NCI-H345 treated with DMSO at 0.1 percent for 48 hours (cell line): ENCODE data around the gene EZR.

Experiments
- DNase-seq: peaks from one replicate; lab custom pipeline; 2025; ENCODE audit not compliant: unreplicated experiment; lab: John Stamatoyannopoulos, UW

EZR gene

GRCh38 chr6:158780246-158780884, 38.8 kb downstream of the EZR start:
- no peak for DNase-seq

- no peak for DNase-seq
Measured at GRCh38 chr6:158778005-158778527, 41.1 kb downstream of the EZR start.

DNA sequence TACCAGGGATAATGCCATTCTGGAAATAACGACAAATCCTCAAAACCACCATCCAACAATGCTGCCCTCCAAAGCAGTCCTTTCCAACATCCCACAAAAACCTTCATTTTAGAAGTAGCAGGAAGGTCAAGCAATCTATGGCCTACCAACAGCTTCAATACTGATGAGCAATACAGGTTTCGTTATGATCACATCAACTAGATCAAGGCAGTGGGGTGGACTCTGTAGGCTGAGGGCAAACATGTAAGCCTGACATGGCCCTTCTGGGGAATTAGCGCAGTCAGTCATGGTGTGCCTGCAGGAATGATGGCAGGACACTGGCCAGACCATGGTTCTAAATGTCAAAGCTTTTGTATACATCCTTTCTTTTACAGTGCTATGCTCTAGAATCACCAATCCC, 41.7 kb downstream of the EZR start:
- DNase-seq = no peak

GRCh38 chr6:158776737-158777136, 42.4 kb downstream of the EZR start:
- DNase-seq = no peak

DNA sequence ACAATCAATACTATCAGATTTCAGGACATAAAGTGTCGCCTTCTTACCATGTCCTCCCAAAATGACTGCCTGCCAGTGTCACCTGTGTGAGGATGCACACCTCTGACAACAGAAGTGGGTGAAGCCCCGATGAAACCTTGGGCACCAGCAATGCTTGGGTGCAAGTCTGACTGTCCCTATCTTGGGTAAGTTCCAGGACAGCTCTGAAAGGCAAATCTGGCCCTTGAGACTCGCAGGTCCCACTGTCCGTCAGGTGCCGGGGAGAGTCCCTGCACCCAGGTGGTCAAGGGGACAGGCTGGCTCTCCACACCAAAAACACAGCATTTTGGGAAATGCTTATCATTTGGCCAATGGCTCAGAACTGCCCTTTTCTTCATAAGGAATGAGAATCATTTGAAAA, 43.3 kb downstream of the EZR start:
- no peak for DNase-seq

DNA sequence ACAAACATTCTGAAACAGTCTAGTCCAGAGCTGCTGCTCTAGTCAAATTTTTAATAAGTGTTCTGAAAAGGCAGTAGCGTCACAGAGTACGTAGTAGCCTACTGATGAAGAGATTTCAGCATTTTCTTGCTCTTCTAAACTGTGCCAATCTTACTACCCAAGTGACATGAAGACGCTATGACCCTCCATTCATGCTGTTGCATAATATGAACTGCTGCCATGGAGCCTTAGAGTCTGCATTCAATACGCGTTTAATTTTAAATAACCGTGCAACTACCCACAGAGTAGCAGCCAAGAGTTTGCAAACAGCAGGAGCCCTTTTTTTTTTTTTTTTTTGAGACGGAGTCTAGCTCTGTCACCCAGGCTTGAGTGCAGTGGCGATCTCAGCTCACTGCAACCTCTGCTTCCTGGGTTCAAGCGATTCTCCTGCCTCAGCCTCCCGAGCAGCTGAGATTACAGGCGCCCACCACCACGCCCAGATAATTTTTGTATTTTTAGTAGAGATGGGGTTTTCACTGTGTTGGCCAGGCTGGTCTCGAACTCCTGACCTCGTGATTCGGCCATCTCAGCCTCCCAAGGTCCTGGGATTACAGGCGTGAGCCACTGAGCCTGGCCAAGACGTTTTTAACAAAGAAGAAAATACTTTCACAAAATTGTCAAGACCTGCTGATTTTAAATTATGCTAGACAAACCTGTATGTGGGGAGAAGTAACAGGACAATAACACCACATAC, 44.3 kb downstream of the EZR start:
- no peak for DNase-seq

- DNase-seq = no peak
Measured at GRCh38 chr6:158773581-158774449, 45.4 kb downstream of the EZR start.

DNA sequence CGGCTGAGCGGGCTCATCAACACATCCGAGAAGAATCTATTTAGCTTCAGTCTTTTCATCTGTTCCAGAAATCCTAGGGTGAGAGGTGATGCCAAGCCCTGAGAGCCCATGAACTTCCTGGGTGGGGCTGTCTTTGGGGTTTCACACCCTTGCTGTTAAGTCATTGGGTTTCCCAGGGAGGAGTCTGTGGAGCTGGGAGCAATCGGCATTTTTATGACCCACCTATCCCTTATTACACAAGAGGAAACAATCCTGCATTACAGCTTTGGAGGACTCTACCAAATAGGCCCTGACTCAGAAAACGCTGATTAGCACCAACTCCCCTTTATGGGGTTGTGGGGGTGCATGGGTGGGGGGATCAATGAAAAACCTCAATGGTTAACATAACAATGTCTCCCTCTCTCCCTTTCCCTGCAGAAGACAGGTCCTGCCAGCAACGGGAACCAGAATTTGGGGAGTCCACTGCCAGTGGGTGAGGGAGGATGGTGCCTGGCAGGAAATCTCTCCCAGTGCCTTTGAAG, 46.3 kb downstream of the EZR start:
- DNase-seq = no peak

GRCh38 chr6:158772172-158772571, 47.0 kb downstream of the EZR start:
- no peak for DNase-seq

- no peak for DNase-seq
Measured at GRCh38 chr6:158771399-158772152, 47.6 kb downstream of the EZR start.

DNA sequence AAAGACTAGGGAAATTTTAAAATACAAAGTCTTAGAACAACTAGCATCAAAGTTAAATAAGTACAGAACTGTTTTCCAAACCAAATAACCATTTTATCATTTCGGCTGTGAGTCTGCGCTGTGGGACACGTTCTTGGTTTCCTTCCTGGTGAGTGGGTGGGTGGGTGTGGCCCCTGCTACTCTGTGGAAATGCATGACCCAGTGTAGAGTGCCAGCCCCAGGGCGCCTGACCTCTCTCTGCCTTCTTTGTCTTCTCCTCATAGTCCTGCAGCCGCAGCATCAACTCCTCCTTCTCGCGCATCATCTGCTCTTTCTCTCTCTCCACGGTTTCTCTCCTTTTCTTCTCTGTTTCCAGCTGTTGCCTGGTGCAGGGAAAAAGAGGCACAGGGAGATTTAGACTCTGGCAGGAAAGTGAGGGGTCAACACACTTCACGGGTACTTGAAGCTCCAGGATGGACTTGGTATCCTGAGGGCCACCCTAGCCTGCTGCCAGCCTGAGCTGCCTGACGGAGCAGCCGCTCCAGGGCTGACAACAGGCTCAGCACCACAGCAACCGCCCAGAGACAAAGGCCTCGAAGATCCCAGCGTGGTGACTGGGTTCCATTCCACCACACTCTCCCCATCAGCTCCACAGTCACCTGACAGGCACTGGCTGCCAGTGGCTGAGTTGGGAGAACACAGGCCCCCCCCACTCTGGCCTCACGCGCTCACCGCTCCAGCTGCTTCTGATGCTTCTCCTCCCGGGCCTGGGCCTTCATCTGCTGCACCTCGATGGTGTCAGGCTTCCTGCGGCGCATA, 48.4 kb downstream of the EZR start:
- no peak for DNase-seq

GRCh38 chr6:158769771-158770432, 49.3 kb downstream of the EZR start:
- no peak for DNase-seq

DNA sequence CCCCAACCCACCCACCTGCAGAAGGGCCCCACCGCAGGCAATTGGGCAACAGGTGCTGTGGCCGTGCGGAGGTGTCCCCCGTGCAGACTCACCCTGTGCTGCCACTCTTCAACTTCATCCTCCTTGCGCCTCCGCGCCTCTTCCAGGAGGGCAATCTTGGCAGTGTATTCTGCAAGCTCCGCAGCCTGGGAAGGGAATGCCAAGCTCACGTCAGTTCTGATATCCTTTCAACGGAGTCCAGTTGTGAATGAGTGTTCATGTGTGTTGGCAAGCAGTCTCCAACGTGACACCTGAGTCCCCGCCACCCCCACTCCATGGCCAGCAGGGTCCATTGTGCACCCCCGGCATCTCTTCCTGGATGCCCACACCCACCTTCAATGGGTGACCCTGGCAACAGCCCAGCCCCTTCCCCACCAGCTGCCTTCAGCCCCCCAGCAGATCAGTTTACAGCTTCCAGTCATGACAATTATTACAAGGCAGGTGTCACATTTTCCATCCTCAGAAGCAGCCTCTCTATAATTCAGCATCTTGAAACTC, 49.9 kb downstream of the EZR start:
- DNase-seq = no peak

DNA sequence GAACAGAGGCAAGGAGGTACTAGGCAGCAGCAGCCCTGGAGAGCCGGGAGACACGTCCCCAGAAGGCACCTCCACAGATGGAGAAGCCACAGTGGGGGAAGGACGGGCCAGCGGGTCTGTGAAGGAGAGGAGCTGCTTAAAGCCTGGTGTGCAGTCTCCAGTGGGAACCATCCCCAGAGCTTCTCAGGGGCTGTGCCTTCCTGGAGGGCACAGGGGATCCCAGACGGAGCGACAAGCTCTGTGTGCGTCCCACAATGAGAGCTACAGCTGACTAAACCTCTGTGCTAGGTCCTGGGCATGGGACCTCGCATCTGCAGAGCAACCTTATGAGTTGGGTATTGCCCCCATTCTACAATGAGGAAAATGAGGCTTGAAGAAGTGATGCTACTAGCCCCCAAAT, 50.7 kb downstream of the EZR start:
- DNase-seq = no peak

- DNase-seq = no peak
Measured at GRCh38 chr6:158767709-158768108, 51.5 kb downstream of the EZR start.

DNA sequence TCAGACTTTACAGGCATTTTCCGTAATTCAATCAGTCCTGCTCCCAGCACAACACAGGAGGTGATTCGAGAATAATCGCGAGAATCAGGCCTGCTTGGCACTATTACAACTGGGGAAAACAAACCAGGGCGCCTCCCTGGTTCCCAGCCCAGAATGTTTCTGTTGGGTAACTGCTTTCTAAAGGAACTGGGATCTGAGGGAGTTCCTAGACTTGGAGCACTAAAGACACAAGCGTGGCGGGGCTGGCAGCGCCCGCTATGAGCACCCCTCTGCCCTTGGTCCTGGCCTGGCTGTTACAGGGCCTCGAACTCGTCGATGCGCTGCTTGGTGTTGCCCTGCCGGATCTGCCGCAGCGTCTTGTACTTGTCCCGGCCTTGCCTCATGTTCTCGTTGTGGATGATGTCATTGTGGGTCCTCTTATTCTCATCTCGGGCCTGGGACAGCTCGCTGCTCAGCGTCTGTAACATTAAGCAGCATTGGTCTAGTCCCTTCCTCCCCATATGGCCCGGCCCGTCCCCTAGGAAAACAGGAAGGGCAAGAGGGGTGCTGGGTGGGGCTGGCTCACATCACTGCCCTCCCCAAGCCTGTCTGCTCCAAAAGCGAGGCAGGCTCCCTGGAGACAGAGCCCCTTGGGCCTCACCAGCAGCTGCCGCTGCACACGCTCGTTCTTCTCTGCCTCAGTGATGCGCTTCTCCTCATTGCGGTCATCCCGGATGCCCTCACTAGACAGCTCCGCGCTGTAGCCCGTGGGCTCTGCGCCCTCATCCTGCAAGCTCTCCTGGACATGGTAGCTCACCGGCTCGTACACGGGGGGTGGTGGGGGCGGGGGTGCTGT, 52.3 kb downstream of the EZR start:
- DNase-seq = no peak

DNA sequence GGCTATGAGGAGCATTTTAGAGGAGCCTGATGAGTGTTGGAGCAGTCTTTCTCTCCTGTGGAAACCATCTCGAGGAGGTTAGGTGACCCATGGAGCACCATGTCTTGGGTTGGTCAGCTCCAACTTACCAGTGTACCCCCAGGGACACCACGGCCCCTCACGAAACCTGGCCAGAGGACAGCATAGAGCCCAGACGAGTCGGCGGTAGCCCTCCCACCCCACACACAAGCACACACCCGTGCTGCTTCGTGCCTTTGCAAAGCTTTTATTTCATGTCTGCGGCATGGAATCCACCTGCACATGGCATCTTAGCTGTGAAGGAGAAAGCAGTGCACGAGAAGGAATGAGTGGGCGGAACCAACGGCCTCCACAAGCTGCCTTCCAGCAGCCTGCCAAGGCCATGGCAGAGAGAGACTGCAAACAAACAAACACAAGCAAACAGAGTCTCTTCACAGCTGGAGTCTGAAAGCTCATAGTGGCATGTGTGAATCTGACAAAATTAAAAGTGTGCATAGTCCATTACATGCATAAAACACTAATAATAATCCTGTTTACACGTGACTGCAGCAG, 53.6 kb downstream of the EZR start:
- DNase-seq = no peak

- DNase-seq = no peak
Measured at GRCh38 chr6:158764926-158765325, 54.2 kb downstream of the EZR start.
